ENCODE measurements around the gene SMG5.

- TF ChIP-seq IRF1 (CRISPR knock-in tag; IDR thresholded peaks at IDR 0.05) (no peak), SMAD3 (CRISPR knock-in tag; IDR thresholded peaks at IDR 0.05; ENCODE audit: borderline replicate concordance) (no peak), CREB1 (CRISPR knock-in tag; IDR thresholded peaks at IDR 0.05) (no peak), IRF2 (CRISPR knock-in tag; IDR thresholded peaks at IDR 0.05; ENCODE audit: borderline replicate concordance, low read depth) (no peak), ZNF317 (CRISPR knock-in tag; IDR thresholded peaks at IDR 0.05; ENCODE audit: borderline replicate concordance, low read depth) (no peak), ATF2 (CRISPR knock-in tag; IDR thresholded peaks at IDR 0.05; ENCODE audit: borderline replicate concordance, low read depth) (no peak), NFE2L1 (CRISPR knock-in tag; IDR thresholded peaks at IDR 0.05) (no peak), ZNF263 (CRISPR knock-in tag; IDR thresholded peaks at IDR 0.05; ENCODE audit: low read depth) (no peak)
- TF ChIP-seq, protein P1, sequence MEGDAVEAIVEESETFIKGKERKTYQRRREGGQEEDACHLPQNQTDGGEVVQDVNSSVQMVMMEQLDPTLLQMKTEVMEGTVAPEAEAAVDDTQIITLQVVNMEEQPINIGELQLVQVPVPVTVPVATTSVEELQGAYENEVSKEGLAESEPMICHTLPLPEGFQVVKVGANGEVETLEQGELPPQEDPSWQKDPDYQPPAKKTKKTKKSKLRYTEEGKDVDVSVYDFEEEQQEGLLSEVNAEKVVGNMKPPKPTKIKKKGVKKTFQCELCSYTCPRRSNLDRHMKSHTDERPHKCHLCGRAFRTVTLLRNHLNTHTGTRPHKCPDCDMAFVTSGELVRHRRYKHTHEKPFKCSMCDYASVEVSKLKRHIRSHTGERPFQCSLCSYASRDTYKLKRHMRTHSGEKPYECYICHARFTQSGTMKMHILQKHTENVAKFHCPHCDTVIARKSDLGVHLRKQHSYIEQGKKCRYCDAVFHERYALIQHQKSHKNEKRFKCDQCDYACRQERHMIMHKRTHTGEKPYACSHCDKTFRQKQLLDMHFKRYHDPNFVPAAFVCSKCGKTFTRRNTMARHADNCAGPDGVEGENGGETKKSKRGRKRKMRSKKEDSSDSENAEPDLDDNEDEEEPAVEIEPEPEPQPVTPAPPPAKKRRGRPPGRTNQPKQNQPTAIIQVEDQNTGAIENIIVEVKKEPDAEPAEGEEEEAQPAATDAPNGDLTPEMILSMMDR (IDR thresholded peaks at IDR 0.05): no peak
- TF ChIP-seq, protein P2, sequence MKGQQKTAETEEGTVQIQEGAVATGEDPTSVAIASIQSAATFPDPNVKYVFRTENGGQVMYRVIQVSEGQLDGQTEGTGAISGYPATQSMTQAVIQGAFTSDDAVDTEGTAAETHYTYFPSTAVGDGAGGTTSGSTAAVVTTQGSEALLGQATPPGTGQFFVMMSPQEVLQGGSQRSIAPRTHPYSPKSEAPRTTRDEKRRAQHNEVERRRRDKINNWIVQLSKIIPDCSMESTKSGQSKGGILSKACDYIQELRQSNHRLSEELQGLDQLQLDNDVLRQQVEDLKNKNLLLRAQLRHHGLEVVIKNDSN (CRISPR knock-in tag; IDR thresholded peaks at IDR 0.05): no peak
- TF ChIP-seq, protein P3, sequence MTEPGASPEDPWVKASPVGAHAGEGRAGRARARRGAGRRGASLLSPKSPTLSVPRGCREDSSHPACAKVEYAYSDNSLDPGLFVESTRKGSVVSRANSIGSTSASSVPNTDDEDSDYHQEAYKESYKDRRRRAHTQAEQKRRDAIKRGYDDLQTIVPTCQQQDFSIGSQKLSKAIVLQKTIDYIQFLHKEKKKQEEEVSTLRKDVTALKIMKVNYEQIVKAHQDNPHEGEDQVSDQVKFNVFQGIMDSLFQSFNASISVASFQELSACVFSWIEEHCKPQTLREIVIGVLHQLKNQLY (CRISPR knock-in tag; IDR thresholded peaks at IDR 0.05): no peak
Observed at GRCh38 chr1:156211243-156211642, 71.4 kb downstream of the SMG5 start.

All from WTC11 (cell line).